Mononuclear cell (primary cell): ENCODE results near the gene MUC12. TPM values are rescaled to one million over a fixed set of nuclear protein-coding genes. Genes with fewer than 3 reads are reported as not detected.
"Not testable (repeated sequence)": the region's sequence is repeated elsewhere in the genome, so short reads cannot be mapped to it uniquely, and the experiment has no call there.

Source experiments
- H3K27me3 ChIP-seq: 2 replicates; pipeline ENCODE4 v1.6.0; 2011; ENCODE audit warnings: low read length, control low read depth; ENCODE audit not compliant: insufficient read depth
- H3K4me1 ChIP-seq: 2 replicates; pipeline ENCODE4 v1.5.1; 2011; ENCODE audit warnings: mild to moderate bottlenecking, low read length, control low read depth; ENCODE audit not compliant: insufficient read depth
- H3K4me3 ChIP-seq: 2 replicates; pipeline ENCODE4 v1.5.1; 2011; ENCODE audit warnings: mild to moderate bottlenecking, low read length, moderate library complexity
- H3K9me3 ChIP-seq: 2 replicates; pipeline ENCODE4 v1.5.1; 2011; ENCODE audit warnings: low read depth, mild to moderate bottlenecking, control low read depth, low read length
- total RNA-seq: library from RNA; depleted of rRNA; stranded (reverse); fragments of >200 nt; gene quantifications from one replicate; pipeline ENCODE4 v1.2.3, GENCODE V29; 2012

Gene MUC12
- total RNA-seq, 1 donor = 0.10 TPM

DNA sequence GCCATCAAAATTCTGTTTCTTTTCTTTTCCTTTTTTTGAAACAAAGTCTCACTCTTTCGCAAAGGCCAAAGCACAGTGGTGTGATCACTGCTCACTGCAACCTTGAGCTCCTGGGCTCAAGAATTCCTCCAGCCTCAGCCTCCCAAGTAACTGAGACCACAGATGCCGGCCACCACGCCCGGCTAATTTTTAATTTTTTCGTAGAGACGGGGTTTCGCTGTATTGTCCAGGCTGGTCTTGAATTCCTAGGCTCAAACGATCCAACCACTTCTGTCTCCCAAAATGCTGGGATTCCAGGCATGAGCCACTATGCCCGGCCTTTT lies 90.2 kb downstream of the MUC12 start:
- Histone ChIP-seq H3K27me3 (peaks cover 22% of the 10 kb centered on the region), H3K9me3 (no peaks in the 10 kb centered on the region), H3K4me1 (no peaks in the 10 kb centered on the region), H3K4me3 (no peak overlapping the region)

DNA sequence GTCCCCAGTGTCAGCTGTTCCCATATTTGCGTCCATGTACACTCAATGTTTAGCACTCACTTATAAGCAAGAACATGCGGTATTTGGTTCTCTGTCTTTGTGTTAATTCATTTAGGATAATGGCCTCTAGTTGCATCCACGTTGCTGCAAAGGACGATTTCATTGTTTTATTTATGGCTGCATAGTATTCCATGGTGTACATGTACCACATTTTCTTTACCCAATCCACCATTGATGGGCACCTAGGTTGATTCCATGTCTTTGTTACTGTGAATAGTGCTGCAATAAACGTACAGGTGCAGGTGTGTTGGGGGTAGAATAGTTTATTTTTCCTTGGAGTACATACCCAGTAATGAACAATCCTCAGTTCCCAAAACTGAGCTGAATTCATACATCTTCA lies 91.6 kb downstream of the MUC12 start:
- no peaks in the 10 kb centered on the region for H3K9me3 ChIP-seq
- H3K4me1 ChIP-seq = no peaks in the 10 kb centered on the region
- peaks cover 22% of the 10 kb centered on the region for H3K27me3 ChIP-seq
- H3K4me3 ChIP-seq = no peak overlapping the region

DNA sequence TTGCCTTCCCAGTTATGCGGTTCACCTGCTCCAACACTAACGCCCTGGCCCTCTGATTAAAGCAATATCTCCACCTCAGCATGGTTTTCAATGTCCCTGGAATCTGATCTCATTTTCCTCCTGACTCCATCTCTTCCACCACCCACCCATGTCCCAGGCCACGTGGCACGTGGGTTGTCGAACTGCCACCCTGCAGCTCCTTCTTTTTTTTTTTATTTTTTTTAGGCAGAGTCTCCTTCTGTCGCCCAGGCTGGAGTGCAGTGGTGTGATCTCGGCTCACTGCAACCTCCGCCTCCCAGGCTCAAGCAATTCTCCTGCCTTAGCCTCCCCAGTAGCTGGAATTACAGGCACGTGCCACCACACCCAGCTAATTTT lies 94.8 kb downstream of the MUC12 start:
- H3K4me1 ChIP-seq, H3K27me3 ChIP-seq, H3K9me3 ChIP-seq, H3K4me3 ChIP-seq: not testable (repeated sequence)

DNA sequence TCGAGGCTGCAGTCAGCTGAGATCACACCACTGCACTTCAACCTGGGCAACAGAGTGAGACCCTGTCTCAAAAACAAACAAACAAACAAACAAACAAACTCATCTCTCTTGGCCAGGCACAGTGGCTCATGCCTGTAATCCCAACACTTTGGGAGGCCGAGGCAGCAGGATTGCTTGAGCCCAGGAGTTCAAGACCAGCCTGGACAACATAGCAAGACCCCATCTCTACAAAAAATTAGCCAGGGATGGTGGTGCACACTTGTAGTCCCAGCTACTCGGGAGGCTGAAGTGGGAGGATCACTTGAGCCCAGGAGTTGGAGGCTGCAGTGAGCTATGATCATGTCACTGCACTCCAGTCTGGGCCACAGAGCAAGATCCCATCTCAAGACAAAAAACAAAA lies 95.8 kb downstream of the MUC12 start:
- H3K27me3 ChIP-seq, H3K4me3 ChIP-seq, H3K4me1 ChIP-seq, H3K9me3 ChIP-seq: not testable (repeated sequence)

DNA sequence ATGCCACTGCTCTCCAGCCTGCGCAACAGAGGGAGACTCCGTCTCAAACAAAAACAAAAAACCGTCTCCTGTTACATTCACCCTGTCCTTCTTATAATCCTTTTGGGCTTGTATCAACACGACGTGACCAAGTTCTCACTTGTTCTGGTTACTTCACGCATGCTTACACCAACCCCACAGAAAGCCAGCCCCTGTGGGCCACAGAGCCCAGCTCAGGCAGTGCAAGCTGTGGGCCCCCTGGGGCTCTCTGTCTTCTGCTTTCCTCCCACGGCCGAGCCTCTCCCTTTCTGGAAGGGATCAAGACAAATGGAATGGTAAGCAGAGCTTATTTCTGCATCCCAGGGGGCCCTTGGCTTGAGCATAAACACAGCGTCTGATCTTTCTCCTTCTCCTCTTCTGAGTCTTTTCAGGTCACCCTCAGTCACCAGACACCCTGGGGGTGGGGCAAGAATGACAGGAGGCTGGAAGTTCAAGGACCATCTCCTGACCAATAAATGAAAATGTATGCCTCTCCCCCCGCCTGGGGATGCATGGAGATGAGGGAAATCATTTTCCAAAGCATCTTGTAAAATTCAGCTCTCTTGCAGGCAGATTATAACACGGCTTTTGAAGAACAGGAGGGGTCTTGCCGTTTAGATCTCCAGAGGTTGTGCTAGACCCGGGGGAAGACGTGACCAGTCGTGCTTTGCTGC lies 96.9 kb downstream of the MUC12 start:
- Histone ChIP-seq H3K27me3 (peaks cover 4% of the 10 kb centered on the region), H3K4me1 (no peaks in the 10 kb centered on the region), H3K9me3 (no peaks in the 10 kb centered on the region), H3K4me3 (no peak overlapping the region)

DNA sequence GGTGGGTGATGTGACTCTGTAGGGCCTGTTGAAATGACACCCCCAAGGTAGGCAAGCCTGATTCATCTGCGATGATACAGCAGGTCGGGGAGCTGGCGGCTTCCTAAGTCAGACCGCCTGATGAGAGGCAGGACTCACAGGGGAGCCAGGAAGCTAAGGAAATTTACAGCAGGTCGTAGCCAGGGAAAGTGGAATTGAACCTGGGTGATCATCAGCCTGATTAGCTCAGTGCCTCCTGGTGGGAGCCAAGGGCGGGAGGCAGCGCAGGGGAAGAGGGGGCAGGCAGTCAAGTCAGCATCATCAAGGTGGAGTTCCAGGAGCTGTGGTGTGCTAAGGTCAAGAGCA lies 97.4 kb downstream of the MUC12 start:
- Histone ChIP-seq H3K4me1 (no peaks in the 10 kb centered on the region), H3K9me3 (no peaks in the 10 kb centered on the region), H3K4me3 (no peak overlapping the region), H3K27me3 (no peaks in the 10 kb centered on the region)

DNA sequence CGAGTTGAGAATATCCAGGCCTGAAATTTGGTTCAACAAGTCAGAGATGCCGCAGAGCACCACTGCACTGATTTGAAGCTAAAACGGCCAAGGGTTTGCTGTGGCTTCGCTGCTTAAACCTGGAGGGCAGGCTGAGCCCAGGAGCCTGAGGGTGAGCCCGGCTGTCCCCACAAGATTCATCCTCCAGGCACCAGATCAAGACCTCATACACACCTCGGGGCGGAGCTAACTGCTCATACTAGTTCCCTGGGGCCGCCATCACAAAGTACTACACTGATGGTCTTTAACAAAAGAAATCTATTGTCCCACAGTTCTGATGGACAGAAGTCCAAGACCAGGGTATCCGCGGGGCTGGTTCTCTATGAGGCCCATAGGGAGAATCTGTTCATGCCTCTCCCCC lies 99.0 kb downstream of the MUC12 start:
- no peaks in the 10 kb centered on the region for H3K27me3 ChIP-seq
- H3K4me1 ChIP-seq = no peaks in the 10 kb centered on the region
- no peaks in the 10 kb centered on the region for H3K9me3 ChIP-seq
- H3K4me3 ChIP-seq = no peak overlapping the region

Other genes with a start within 250 kb of the MUC12 start
- gene EPO, start 249.1 kb upstream of the MUC12 start, total RNA-seq = not detected
- gene ZAN, start 236.0 kb upstream of the MUC12 start, total RNA-seq = not detected
- 4.1 TPM for gene EPHB4, start 142.0 kb upstream of the MUC12 start, total RNA-seq
- 22.6 TPM for gene SLC12A9, start 116.9 kb upstream of the MUC12 start, total RNA-seq
- 2.2 TPM for gene TRIP6, start 102.2 kb upstream of the MUC12 start, total RNA-seq
- 51.4 TPM for gene SRRT, start 94.5 kb upstream of the MUC12 start, total RNA-seq
- gene UFSP1, start 79.8 kb upstream of the MUC12 start, total RNA-seq = 1.5 TPM
- 0.21 TPM for gene ACHE, start 73.7 kb upstream of the MUC12 start, total RNA-seq
- gene MUC3A, start 20.0 kb upstream of the MUC12 start, total RNA-seq = not detected
- gene MUC17, start 50.5 kb downstream of the MUC12 start, total RNA-seq = under 0.01 TPM
- 10.4 TPM for gene TRIM56, start 115.9 kb downstream of the MUC12 start, total RNA-seq
- 2.3 TPM for gene SERPINE1, start 157.5 kb downstream of the MUC12 start, total RNA-seq
- 5.0 TPM for gene AP1S1, start 184.9 kb downstream of the MUC12 start, total RNA-seq
- gene VGF, start 196.0 kb downstream of the MUC12 start, total RNA-seq = not detected
- gene NAT16, start 210.7 kb downstream of the MUC12 start, total RNA-seq = not detected
- not detected for gene MOGAT3, start 231.5 kb downstream of the MUC12 start, total RNA-seq
- gene PLOD3, start 248.0 kb downstream of the MUC12 start, total RNA-seq = 8.7 TPM
- 28.1 TPM for gene ZNHIT1, start 248.6 kb downstream of the MUC12 start, total RNA-seq